GM12875 (cell line): ENCODE results near the gene FBL.
"Not testable (repeated sequence)": the region's sequence is repeated elsewhere in the genome, so short reads cannot be mapped to it uniquely, and the experiment has no call there.

Source experiments
- H3K4me3 ChIP-seq: one replicate; pipeline ENCODE4 v1.5.1; 2011; ENCODE audit warnings: low read depth, low read length, control low read depth
- TF ChIP-seq, protein P1 (sequence below): IDR thresholded peaks from 2 replicates; pipeline ENCODE4 v1.5.1; 2011; ENCODE audit warnings: low read depth, mild to moderate bottlenecking, control low read depth, inconsistent platforms, low read length, moderate library complexity, borderline replicate concordance; ENCODE audit not compliant: insufficient read depth

FBL gene

GRCh38 chr19:39813264-39813993 lies 32.8 kb downstream of the FBL start:
- TF ChIP-seq, protein P1, sequence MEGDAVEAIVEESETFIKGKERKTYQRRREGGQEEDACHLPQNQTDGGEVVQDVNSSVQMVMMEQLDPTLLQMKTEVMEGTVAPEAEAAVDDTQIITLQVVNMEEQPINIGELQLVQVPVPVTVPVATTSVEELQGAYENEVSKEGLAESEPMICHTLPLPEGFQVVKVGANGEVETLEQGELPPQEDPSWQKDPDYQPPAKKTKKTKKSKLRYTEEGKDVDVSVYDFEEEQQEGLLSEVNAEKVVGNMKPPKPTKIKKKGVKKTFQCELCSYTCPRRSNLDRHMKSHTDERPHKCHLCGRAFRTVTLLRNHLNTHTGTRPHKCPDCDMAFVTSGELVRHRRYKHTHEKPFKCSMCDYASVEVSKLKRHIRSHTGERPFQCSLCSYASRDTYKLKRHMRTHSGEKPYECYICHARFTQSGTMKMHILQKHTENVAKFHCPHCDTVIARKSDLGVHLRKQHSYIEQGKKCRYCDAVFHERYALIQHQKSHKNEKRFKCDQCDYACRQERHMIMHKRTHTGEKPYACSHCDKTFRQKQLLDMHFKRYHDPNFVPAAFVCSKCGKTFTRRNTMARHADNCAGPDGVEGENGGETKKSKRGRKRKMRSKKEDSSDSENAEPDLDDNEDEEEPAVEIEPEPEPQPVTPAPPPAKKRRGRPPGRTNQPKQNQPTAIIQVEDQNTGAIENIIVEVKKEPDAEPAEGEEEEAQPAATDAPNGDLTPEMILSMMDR: no peak
- no peak overlapping the region for H3K4me3 ChIP-seq

- no peak overlapping the region for H3K4me3 ChIP-seq
- TF ChIP-seq, protein P1: no peak
Measured at GRCh38 chr19:39811064-39811463, 35.1 kb downstream of the FBL start.

- TF ChIP-seq, protein P1: no peak
Measured at GRCh38 chr19:39810424-39810823, 35.8 kb downstream of the FBL start.

GRCh38 chr19:39809368-39809767 lies 36.8 kb downstream of the FBL start:
- TF ChIP-seq, protein P1: no peak
- no peak overlapping the region for H3K4me3 ChIP-seq

More at GRCh38 chr19:39810424-39810823, 35.8 kb downstream of the FBL start:
- H3K4me3 ChIP-seq: no peak overlapping the region

GRCh38 chr19:39808688-39809087 lies 37.5 kb downstream of the FBL start:
- not testable (repeated sequence) for H3K4me3 ChIP-seq

GRCh38 chr19:39807846-39808364 lies 38.3 kb downstream of the FBL start:
- TF ChIP-seq, protein P1: no peak

GRCh38 chr19:39805104-39805503 lies 41.1 kb downstream of the FBL start:
- TF ChIP-seq, protein P1: no peak
- no peak overlapping the region for H3K4me3 ChIP-seq

More at GRCh38 chr19:39807846-39808364, 38.3 kb downstream of the FBL start:
- no peak overlapping the region for H3K4me3 ChIP-seq
